Panc1 (cell line): ENCODE data around the gene SLC25A22. TPM values are rescaled to one million over a fixed set of nuclear protein-coding genes. Genes with fewer than 3 reads are reported as not detected.
A peak's percentile ranks its signal among the peaks of the same experiment; 100 is the strongest.

Source experiments
- ATAC-seq: fragments of 200-7000 bp; cut with Tn5 transposase; 2 replicates; pipeline ENCODE4 v1.9.1; 2020; ENCODE audit warnings: mild to moderate bottlenecking, moderate library complexity
- BruUV-seq: library from RNA; stranded (reverse); fragments of 400-500 nt; replicated peaks from 2 replicates; lab custom pipeline; 2021; lab: Mats Ljungman, UMichigan
- CTCF ChIA-PET: fragments of 300-600 bp; sonication (Branson Sonifier 250); formaldehyde crosslinking; loops from one replicate; lab custom pipeline; 2022; ENCODE audit warnings: antibody characterized with exemption; lab: Charles Lee
- POLR2A ChIA-PET: fragments of 300-600 bp; sonication (Branson Sonifier 250); formaldehyde crosslinking; loops from one replicate; lab custom pipeline; 2022; ENCODE audit warnings: antibody characterized with exemption; lab: Charles Lee
- DNase-seq: peaks from one replicate; pipeline ENCODE4 v3.0.0-alpha.2; 2010; ENCODE audit warnings: low read depth, low spot score
- H3K27ac ChIP-seq: 2 replicates; pipeline ENCODE4 v1.5.1; 2011; ENCODE audit warnings: mild to moderate bottlenecking, low read length, inconsistent platforms
- H3K27me3 ChIP-seq: fragments of 200-500 bp; sonication (Bioruptor generic); 2 replicates; pipeline ENCODE4 v1.6.0; 2014; ENCODE audit warnings: low read length, inconsistent platforms; ENCODE audit not compliant: control insufficient read depth, insufficient read depth
- H3K36me3 ChIP-seq: fragments of 200-500 bp; sonication (Bioruptor generic); 2 replicates; pipeline ENCODE4 v1.5.1; 2014; ENCODE audit warnings: inconsistent platforms, mild to moderate bottlenecking, low read length, moderate library complexity; ENCODE audit not compliant: control insufficient read depth, insufficient read depth
- H3K4me1 ChIP-seq: 2 replicates; pipeline ENCODE4 v1.5.1; 2011; ENCODE audit warnings: inconsistent platforms, mild to moderate bottlenecking, low read length, moderate library complexity; ENCODE audit not compliant: control insufficient read depth, insufficient read depth
- H3K4me3 ChIP-seq, 2 experiments: 2 replicates each; pipeline ENCODE4 v1.5.1; 2011 to 2012; ENCODE audit warnings: low read depth in 2 of 2, low read length in 2 of 2, mild to moderate bottlenecking in 2 of 2, inconsistent platforms in 1 of 2, moderate library complexity in 1 of 2
- H3K9me3 ChIP-seq: fragments of 200-500 bp; sonication (Bioruptor generic); 2 replicates; pipeline ENCODE4 v1.5.1; 2014; ENCODE audit warnings: low read depth, mild to moderate bottlenecking, inconsistent platforms, low read length, moderate library complexity; ENCODE audit not compliant: control insufficient read depth, insufficient read depth
- CTCF ChIP-seq: fragments of 450-650 bp; IDR thresholded peaks from 2 replicates; pipeline ENCODE4 v1.5.1; 2017; ENCODE audit warnings: mild to moderate bottlenecking
- POLR2AphosphoS5 ChIP-seq: IDR thresholded peaks from 2 replicates; pipeline ENCODE4 v1.6.1; 2012; ENCODE audit warnings: mild to moderate bottlenecking, low read depth, low read length, moderate library complexity
- REST ChIP-seq, 2 experiments: IDR thresholded peaks; 2 replicates each; pipeline ENCODE4 v1.6.1; 2011 to 2012; ENCODE audit warnings: low read depth in 2 of 2, control low read depth in 1 of 2, low read length in 1 of 2, mild to moderate bottlenecking in 1 of 2, moderate library complexity in 1 of 2; ENCODE audit not compliant: insufficient read depth in 1 of 2
- SIN3A ChIP-seq: IDR thresholded peaks from 2 replicates; pipeline ENCODE4 v1.6.1; 2012; ENCODE audit warnings: low read depth, mild to moderate bottlenecking, low read length, moderate library complexity, borderline replicate concordance; ENCODE audit not compliant: insufficient read depth
- TCF7L2 ChIP-seq: IDR thresholded peaks from 2 replicates; pipeline ENCODE4 v1.6.1; 2011; ENCODE audit warnings: mild to moderate bottlenecking, low read depth, low read length, inconsistent platforms
- in situ Hi-C: cut with HindIII; loops from 2 replicates; pipeline ENCODE4 v1.10.0; 2016; ENCODE audit warnings: low sequenced_read_pairs, low pct_unique_long_range_greater_than_20kb
- intact Hi-C: fragments of 100-400 bp; cut with micrococcal nuclease; formaldehyde crosslinking; loops from one replicate; pipeline ENCODE4 v1.10.0; 2022; ENCODE audit not compliant: unreplicated experiment
- total RNA-seq: library from RNA; stranded (reverse); gene quantifications from one replicate; pipeline ENCODE4 v1.2.1, GENCODE V29; 2021; ENCODE audit not compliant: unreplicated experiment

SLC25A22 gene
- total RNA-seq, 1 experiment from 2014 or later, result 119 TPM

- H3K9me3 ChIP-seq, result no peaks in the 10 kb centered on the region
- ChIA-PET POLR2A (no interaction called here), CTCF (no interaction called here)
- no peak for DNase-seq
- no peaks in the 10 kb centered on the region for H3K27me3 ChIP-seq
- in situ Hi-C loops, result no loop called here
- no peak overlapping the region for H3K27ac ChIP-seq
- TF ChIP-seq TCF7L2 (no peak), REST (IDR thresholded peaks at IDR 0.05; ENCODE audit: insufficient read depth in 1 of 2, low read depth in 2 of 2, low read length in 1 of 2) (no peak), CTCF (no peak), SIN3A (no peak), POLR2AphosphoS5 (no peak)
- no TSS peak for BruUV-seq
- intact Hi-C loops, result no loop called here
- no peak for ATAC-seq
- peaks cover 6% of the 10 kb centered on the region; the same call in 1 of the 2 replicates for H3K36me3 ChIP-seq
- peaks cover 40% of the 10 kb centered on the region for H3K4me1 ChIP-seq
- no peak overlapping the region for H3K4me3 ChIP-seq
Observed at GRCh38 chr11:770642-771616, 27.2 kb downstream of the SLC25A22 start.

- DNase-seq (no peak), ATAC-seq (no peak)
- TSS peak; percentile 57 for BruUV-seq
- Histone ChIP-seq H3K36me3 (peaks cover 6% of the 10 kb centered on the region; the same call in 1 of the 2 replicates), H3K27ac (no peak overlapping the region), H3K27me3 (no peaks in the 10 kb centered on the region), H3K9me3 (no peaks in the 10 kb centered on the region), H3K4me3 (no peak overlapping the region), H3K4me1 (peaks cover 36% of the 10 kb centered on the region)
- TF ChIP-seq TCF7L2, result no peak
- 0 out of 2 replicates have a peak, but pooled peaks have one; percentile 4 for TF ChIP-seq POLR2AphosphoS5
- ChIA-PET CTCF (no interaction called here), POLR2A (no interaction called here)
- in situ Hi-C loops, result no loop called here
- intact Hi-C loops, result no loop called here
Observed at GRCh38 chr11:769887-770641, 28.0 kb downstream of the SLC25A22 start.
